Suprapubic skin (tissue), 4 donors: ENCODE results near the gene PPY. TPM values are rescaled to one million over a fixed set of nuclear protein-coding genes. Genes with fewer than 3 reads are reported as not detected.

Experiments
- DNase-seq, 2 donors: peaks; one replicate each; pipeline ENCODE4 v3.0.0-alpha.2; 2019; ENCODE audit warnings: low spot score in 2 of 2
- H3K27ac ChIP-seq: fragments of 200-600 bp; sonication (generic); one replicate; pipeline ENCODE4 v1.5.1; 2019
- H3K27me3 ChIP-seq: fragments of 200-600 bp; sonication (generic); one replicate; pipeline ENCODE4 v1.5.1; 2019
- H3K36me3 ChIP-seq: fragments of 200-600 bp; sonication (generic); one replicate; pipeline ENCODE4 v1.5.1; 2019
- H3K4me1 ChIP-seq: fragments of 200-600 bp; sonication (generic); one replicate; pipeline ENCODE4 v1.5.1; 2019
- H3K4me3 ChIP-seq: fragments of 200-600 bp; sonication (generic); one replicate; pipeline ENCODE4 v1.5.1; 2019; ENCODE audit warnings: mild to moderate bottlenecking
- H3K9me3 ChIP-seq: fragments of 200-600 bp; sonication (generic); one replicate; pipeline ENCODE4 v1.5.1; 2019
- CTCF ChIP-seq, 2 donors: fragments of 200-600 bp in 1 of 2; fragments of 450-650 bp in 1 of 2; sonication (generic) in 1 of 2; IDR thresholded peaks; one replicate each; pipeline ENCODE4 v1.5.1; 2016 to 2019; ENCODE audit warnings: antibody characterized with exemption in 2 of 2, mild to moderate bottlenecking in 1 of 2, moderate library complexity in 1 of 2
- EP300 ChIP-seq: sonication (generic); formaldehyde crosslinking; IDR thresholded peaks from one replicate; pipeline ENCODE4 v1.6.1; 2017; ENCODE audit warnings: antibody characterized with exemption
- POLR2A ChIP-seq, 2 donors: fragments of 450-650 bp; IDR thresholded peaks; one replicate each; pipeline ENCODE4 v1.6.1; 2017; ENCODE audit warnings: antibody characterized with exemption in 2 of 2, mild to moderate bottlenecking in 2 of 2, moderate library complexity in 2 of 2
- POLR2AphosphoS5 ChIP-seq, 3 donors: sonication (generic); formaldehyde crosslinking; IDR thresholded peaks; one replicate each; pipeline ENCODE4 v1.6.1; 2017; ENCODE audit warnings: antibody characterized with exemption in 3 of 3
- WGBS: methylation state at CpG from one replicate; pipeline ENCODE4 v1.1.5; 2018; 5-methylcytosine and 5-hydroxymethylcytosine counted together
- total RNA-seq, 4 donors: library from RNA; depleted of rRNA; stranded (reverse); fragments of >200 nt; gene quantifications; one replicate each; pipeline ENCODE4 v1.1.0, GENCODE V29; 2016

Gene PPY
- total RNA-seq, 4 donors from 2014 or later, result not detected

- peak overlapping the region; percentile 59 for H3K4me3 ChIP-seq
- peak overlapping the region; percentile 64 for H3K27ac ChIP-seq
- TF ChIP-seq CTCF (IDR thresholded peaks at IDR 0.05), result no peak
- no peak for TF ChIP-seq POLR2AphosphoS5 (IDR thresholded peaks at IDR 0.05)
- no peak for TF ChIP-seq POLR2A (IDR thresholded peaks at IDR 0.05)
- no peak for TF ChIP-seq EP300
- 4% methylated on average over 15 of the region's 37 CpGs for WGBS
- peaks cover 29% of the 10 kb centered on the region for H3K4me1 ChIP-seq
- H3K9me3 ChIP-seq, result no peaks in the 10 kb centered on the region
- peaks cover 27% of the 10 kb centered on the region for H3K27me3 ChIP-seq
- DNase-seq, result peak; percentile 86 to 91
- no peaks in the 10 kb centered on the region for H3K36me3 ChIP-seq
Observed at GRCh38 chr17:43905985-43906852, 36.1 kb downstream of the PPY start.

DNA sequence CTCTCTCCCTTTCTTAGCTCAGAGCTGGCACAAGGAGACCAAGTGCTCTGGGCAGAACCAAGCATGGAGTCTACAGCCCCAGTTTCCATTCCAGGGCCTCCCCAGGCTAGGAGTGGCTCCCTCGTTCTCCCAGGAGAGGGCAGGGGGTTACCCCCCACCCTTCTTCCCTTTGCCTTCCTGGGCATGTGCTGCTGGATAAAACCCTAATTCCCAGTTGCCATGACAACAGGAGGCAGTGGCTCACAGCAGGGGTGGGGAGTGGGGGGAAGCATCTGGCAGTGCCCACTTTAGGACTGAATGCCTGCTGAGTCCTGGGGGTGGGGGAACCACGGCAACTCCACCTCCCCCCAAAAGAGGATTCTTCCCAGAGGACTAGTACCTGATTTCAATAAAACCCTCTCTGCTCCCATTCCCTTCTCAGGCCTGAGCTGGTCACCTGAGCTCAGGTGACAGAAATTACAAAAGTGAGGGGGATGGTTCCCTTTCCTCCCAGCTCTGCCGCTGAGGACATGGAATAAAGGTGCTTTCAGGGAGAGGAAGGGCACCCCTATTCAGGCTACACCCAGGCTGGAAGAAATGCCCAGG is 36.8 kb downstream of the PPY start:
- no peak overlapping the region for H3K27ac ChIP-seq
- no peak for DNase-seq

DNA sequence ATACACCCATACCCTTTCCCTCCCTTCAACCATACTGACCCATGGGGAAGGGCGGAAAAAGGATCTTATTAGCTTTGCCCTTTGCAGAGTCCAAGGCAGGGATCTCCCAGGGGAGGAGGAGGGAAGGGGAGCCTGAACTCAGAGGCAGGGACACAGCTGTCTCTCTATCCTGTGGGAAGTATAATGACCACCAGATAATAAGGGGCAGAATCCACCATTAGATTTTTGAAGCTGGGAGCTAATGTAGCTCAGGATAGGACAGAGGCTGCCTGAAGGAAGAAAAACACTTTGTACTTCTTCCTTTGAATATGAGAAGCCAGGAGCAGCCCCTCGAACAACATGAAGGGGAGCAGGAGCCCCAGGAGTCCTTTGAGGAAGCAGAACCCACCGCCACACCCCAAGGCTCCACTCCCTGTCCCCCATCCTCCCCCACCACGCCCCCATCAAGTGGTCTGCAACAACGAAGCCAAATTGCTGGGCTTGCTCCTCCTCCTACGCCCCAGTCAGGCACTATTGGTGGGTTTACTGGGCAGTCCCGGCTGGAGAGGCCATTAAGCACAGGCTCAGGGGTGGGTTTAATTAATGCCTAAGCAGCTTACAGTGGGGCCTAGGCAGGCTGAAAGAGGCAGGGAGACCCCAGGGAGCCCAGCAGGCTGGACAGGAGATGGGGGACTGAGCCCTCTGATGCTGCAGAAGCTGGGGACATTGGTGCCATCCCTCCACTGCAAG is 40.3 kb downstream of the PPY start:
- Histone ChIP-seq H3K27me3 (peaks cover 21% of the 10 kb centered on the region), H3K4me3 (no peak overlapping the region), H3K4me1 (peaks cover 41% of the 10 kb centered on the region), H3K27ac (no peak overlapping the region), H3K36me3 (no peaks in the 10 kb centered on the region), H3K9me3 (no peaks in the 10 kb centered on the region)
- WGBS, result 58% methylated on average over 7 of the region's 7 CpGs
- DNase-seq, result no peak
- no peak for TF ChIP-seq POLR2AphosphoS5 (IDR thresholded peaks at IDR 0.05)
- TF ChIP-seq POLR2A (IDR thresholded peaks at IDR 0.05), result no peak
- TF ChIP-seq EP300, result no peak
- TF ChIP-seq CTCF (IDR thresholded peaks at IDR 0.05), result no peak

More for the DNA sequence above, 36.8 kb downstream of the PPY start:
- Histone ChIP-seq H3K27me3 (peaks cover 27% of the 10 kb centered on the region), H3K4me3 (peak overlapping the region; percentile 59), H3K36me3 (no peaks in the 10 kb centered on the region), H3K9me3 (no peaks in the 10 kb centered on the region), H3K4me1 (peaks cover 35% of the 10 kb centered on the region)
- TF ChIP-seq EP300 (no peak), CTCF (IDR thresholded peaks at IDR 0.05) (no peak), POLR2AphosphoS5 (IDR thresholded peaks at IDR 0.05) (no peak), POLR2A (IDR thresholded peaks at IDR 0.05) (no peak)
- 63% methylated on average over 2 of the region's 3 CpGs for WGBS

GRCh38 chr17:43900858-43901754 is 41.2 kb downstream of the PPY start:
- Histone ChIP-seq H3K27me3 (peaks cover 12% of the 10 kb centered on the region), H3K4me1 (peaks cover 32% of the 10 kb centered on the region)
- WGBS, result 39% methylated on average over 12 of the region's 13 CpGs

More at GRCh38 chr17:43900858-43901754, 41.2 kb downstream of the PPY start:
- TF ChIP-seq POLR2AphosphoS5 (IDR thresholded peaks at IDR 0.05) (no peak), CTCF (IDR thresholded peaks at IDR 0.05) (no peak), POLR2A (IDR thresholded peaks at IDR 0.05) (no peak), EP300 (no peak)
- no peak overlapping the region for H3K27ac ChIP-seq
- H3K4me3 ChIP-seq, result peak overlapping the region; percentile 54
- no peak for DNase-seq
- H3K9me3 ChIP-seq, result no peaks in the 10 kb centered on the region
- H3K36me3 ChIP-seq, result no peaks in the 10 kb centered on the region
